ENCODE measurements around the gene PPP2R5E. TPM values are rescaled to one million over a fixed set of nuclear protein-coding genes. Genes with fewer than 3 reads are reported as not detected.
"Not testable (repeated sequence)": the region's sequence is repeated elsewhere in the genome, so short reads cannot be mapped to it uniquely, and the experiment has no call there.

The PPP2R5E gene
- total and polyA plus RNA-seq, 9 donors = 14.2 to 25.5 (median 20.1) TPM

GRCh38 chr14:63523735-63524426 lies 19.3 kb downstream of the PPP2R5E start:
- Histone ChIP-seq H3K27me3 (ENCODE audit: control insufficient read depth, insufficient read depth, low read length) (no peaks in the 10 kb centered on the region), H3K27ac (ENCODE audit: low read length) (no peak overlapping the region), H3K9me3 (replicated peaks; ENCODE audit: control insufficient read depth, low read depth, low read length) (no peaks in the 10 kb centered on the region), H3K36me3 (ENCODE audit: control insufficient read depth, insufficient read depth, low read length) (peaks cover 3% of the 10 kb centered on the region), H3K4me3 (ENCODE audit: low read length) (no peak overlapping the region), H3K4me1 (ENCODE audit: control insufficient read depth, insufficient read depth, low read length) (no peaks in the 10 kb centered on the region)
- 100% methylated on average over 2 of the region's 4 CpGs for WGBS (ENCODE audit: insufficient coverage)
- DNase-seq = no peak

GRCh38 chr14:63522511-63522910 lies 20.7 kb downstream of the PPP2R5E start:
- not testable (repeated sequence) for H3K4me1 ChIP-seq (ENCODE audit: control insufficient read depth, insufficient read depth, low read length); H3K36me3 ChIP-seq (ENCODE audit: control insufficient read depth, insufficient read depth, low read length); DNase-seq; H3K4me3 ChIP-seq (ENCODE audit: low read length); H3K27me3 ChIP-seq (ENCODE audit: control insufficient read depth, insufficient read depth, low read length); H3K27ac ChIP-seq (ENCODE audit: low read length); H3K9me3 ChIP-seq (replicated peaks; ENCODE audit: control insufficient read depth, low read depth, low read length)
- WGBS (ENCODE audit: insufficient coverage) = no CpG with 5 or more reads among the region's 41 CpGs

GRCh38 chr14:63517354-63517753 lies 25.8 kb downstream of the PPP2R5E start:
- DNase-seq = no peak
- Histone ChIP-seq H3K27ac (ENCODE audit: low read length) (no peak overlapping the region), H3K9me3 (replicated peaks; ENCODE audit: control insufficient read depth, low read depth, low read length) (no peaks in the 10 kb centered on the region), H3K27me3 (ENCODE audit: control insufficient read depth, insufficient read depth, low read length) (no peaks in the 10 kb centered on the region), H3K4me3 (ENCODE audit: low read length) (no peak overlapping the region), H3K36me3 (ENCODE audit: control insufficient read depth, insufficient read depth, low read length) (peaks cover 3% of the 10 kb centered on the region), H3K4me1 (ENCODE audit: control insufficient read depth, insufficient read depth, low read length) (no peaks in the 10 kb centered on the region)
- 100% methylated on average over 1 of the region's 2 CpGs for WGBS (ENCODE audit: insufficient coverage)

DNA sequence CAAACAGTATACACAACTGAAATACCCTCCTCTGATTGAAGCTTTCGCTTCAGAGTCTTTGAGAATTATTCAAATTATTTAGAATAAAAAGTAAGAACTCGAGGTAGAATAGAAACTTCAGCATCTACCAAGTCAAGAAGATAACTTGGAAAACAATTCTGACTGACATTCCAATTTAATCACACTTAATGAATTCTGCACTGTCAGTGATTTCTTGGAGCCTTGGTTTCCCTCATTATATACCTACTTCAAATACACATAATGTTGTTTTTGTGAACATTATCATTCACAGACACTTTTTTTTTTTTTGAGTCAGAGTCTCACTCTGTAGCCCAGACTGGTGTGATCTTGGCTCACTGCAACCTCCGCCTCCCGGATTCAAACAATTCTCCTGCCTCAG lies 27.9 kb downstream of the PPP2R5E start:
- H3K27me3 ChIP-seq (ENCODE audit: control insufficient read depth, insufficient read depth, low read length) = no peaks in the 10 kb centered on the region
- no peaks in the 10 kb centered on the region for H3K9me3 ChIP-seq (replicated peaks; ENCODE audit: control insufficient read depth, low read depth, low read length)
- no peak overlapping the region for H3K27ac ChIP-seq (ENCODE audit: low read length)
- no peak overlapping the region for H3K4me3 ChIP-seq (ENCODE audit: low read length)
- peaks cover 6% of the 10 kb centered on the region for H3K36me3 ChIP-seq (ENCODE audit: control insufficient read depth, insufficient read depth, low read length)
- H3K4me1 ChIP-seq (ENCODE audit: control insufficient read depth, insufficient read depth, low read length) = no peaks in the 10 kb centered on the region
- DNase-seq = no peak
- WGBS (ENCODE audit: insufficient coverage) = no CpG with 5 or more reads among the region's 4 CpGs

- DNase-seq = peak; percentile 15
- no peak overlapping the region for H3K4me3 ChIP-seq (ENCODE audit: low read length)
- no peaks in the 10 kb centered on the region for H3K27me3 ChIP-seq (ENCODE audit: control insufficient read depth, insufficient read depth, low read length)
- H3K9me3 ChIP-seq (replicated peaks; ENCODE audit: control insufficient read depth, low read depth, low read length) = no peaks in the 10 kb centered on the region
- H3K27ac ChIP-seq (ENCODE audit: low read length) = no peak overlapping the region
- H3K4me1 ChIP-seq (ENCODE audit: control insufficient read depth, insufficient read depth, low read length) = no peaks in the 10 kb centered on the region
- peaks cover 6% of the 10 kb centered on the region for H3K36me3 ChIP-seq (ENCODE audit: control insufficient read depth, insufficient read depth, low read length)
- 25% methylated on average over 2 of the region's 4 CpGs for WGBS (ENCODE audit: insufficient coverage)
Observed at GRCh38 chr14:63513756-63514155, 29.4 kb downstream of the PPP2R5E start.

- no peak for DNase-seq
- no peaks in the 10 kb centered on the region for H3K9me3 ChIP-seq (replicated peaks; ENCODE audit: control insufficient read depth, low read depth, low read length)
- no peak overlapping the region for H3K27ac ChIP-seq (ENCODE audit: low read length)
- H3K4me3 ChIP-seq (ENCODE audit: low read length) = no peak overlapping the region
- no peaks in the 10 kb centered on the region for H3K27me3 ChIP-seq (ENCODE audit: control insufficient read depth, insufficient read depth, low read length)
- no peaks in the 10 kb centered on the region for H3K4me1 ChIP-seq (ENCODE audit: control insufficient read depth, insufficient read depth, low read length)
- H3K36me3 ChIP-seq (ENCODE audit: control insufficient read depth, insufficient read depth, low read length) = peaks cover 6% of the 10 kb centered on the region
Observed at GRCh38 chr14:63512861-63513260, 30.3 kb downstream of the PPP2R5E start.

DNA sequence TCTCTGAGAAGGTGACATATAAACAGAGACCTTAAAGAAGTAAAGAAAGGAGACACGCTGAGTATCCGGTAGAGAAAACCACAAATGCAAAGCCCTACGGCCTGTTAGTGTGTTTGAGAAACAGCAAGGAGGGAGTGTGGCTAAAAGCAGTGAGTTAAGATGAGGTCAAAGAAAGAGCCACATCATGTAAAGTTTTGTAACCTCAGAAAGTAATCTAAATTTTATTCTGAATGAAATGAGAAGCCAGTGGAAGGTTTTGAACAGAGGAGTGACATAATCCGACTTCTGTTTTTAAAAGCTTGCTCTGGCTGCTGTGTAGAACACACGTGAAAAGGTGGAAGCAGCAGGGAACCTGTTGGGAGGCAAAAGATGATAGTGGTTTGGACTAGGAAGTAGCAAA lies 32.6 kb downstream of the PPP2R5E start:
- WGBS (ENCODE audit: insufficient coverage) = 74% methylated on average over 4 of the region's 5 CpGs
- Histone ChIP-seq H3K27me3 (ENCODE audit: control insufficient read depth, insufficient read depth, low read length) (no peaks in the 10 kb centered on the region), H3K36me3 (ENCODE audit: control insufficient read depth, insufficient read depth, low read length) (peaks cover 6% of the 10 kb centered on the region), H3K27ac (ENCODE audit: low read length) (no peak overlapping the region), H3K4me3 (ENCODE audit: low read length) (no peak overlapping the region), H3K4me1 (ENCODE audit: control insufficient read depth, insufficient read depth, low read length) (no peaks in the 10 kb centered on the region), H3K9me3 (replicated peaks; ENCODE audit: control insufficient read depth, low read depth, low read length) (peaks cover 3% of the 10 kb centered on the region)
- no peak for DNase-seq

DNA sequence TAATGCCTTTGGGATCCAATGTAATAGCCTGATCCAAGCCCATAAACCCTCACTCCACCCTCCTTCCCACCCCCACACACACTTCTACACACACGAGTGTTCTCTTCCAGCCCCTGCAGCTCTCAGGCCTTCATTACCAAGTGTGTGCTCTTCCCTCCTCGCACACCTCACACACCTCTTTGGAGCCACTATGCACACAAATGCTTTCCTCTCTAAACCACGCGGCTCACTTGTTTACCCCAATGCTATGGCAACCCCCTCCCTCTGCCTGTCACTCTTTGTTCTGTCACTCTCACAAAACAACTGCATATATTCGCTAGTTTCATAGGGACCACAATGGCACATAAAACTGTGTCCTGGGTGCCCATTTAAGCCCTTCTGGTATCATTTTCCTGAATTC lies 35.1 kb downstream of the PPP2R5E start:
- Histone ChIP-seq H3K9me3 (replicated peaks; ENCODE audit: control insufficient read depth, low read depth, low read length) (peaks cover 3% of the 10 kb centered on the region), H3K4me1 (ENCODE audit: control insufficient read depth, insufficient read depth, low read length) (no peaks in the 10 kb centered on the region), H3K27me3 (ENCODE audit: control insufficient read depth, insufficient read depth, low read length) (no peaks in the 10 kb centered on the region), H3K36me3 (ENCODE audit: control insufficient read depth, insufficient read depth, low read length) (peaks cover 6% of the 10 kb centered on the region), H3K27ac (ENCODE audit: low read length) (no peak overlapping the region), H3K4me3 (ENCODE audit: low read length) (no peak overlapping the region)
- DNase-seq = no peak
- whole genome bisulfite sequencing (ENCODE audit: insufficient coverage) = 79% methylated on average over 5 of the region's 5 CpGs

GRCh38 chr14:63504648-63505047 lies 38.5 kb downstream of the PPP2R5E start:
- no peaks in the 10 kb centered on the region for H3K27me3 ChIP-seq (ENCODE audit: control insufficient read depth, insufficient read depth, low read length)
- no peaks in the 10 kb centered on the region for H3K4me1 ChIP-seq (ENCODE audit: control insufficient read depth, insufficient read depth, low read length)
- no peak for DNase-seq
- no peaks in the 10 kb centered on the region for H3K36me3 ChIP-seq (ENCODE audit: control insufficient read depth, insufficient read depth, low read length)
- no peak overlapping the region for H3K4me3 ChIP-seq (ENCODE audit: low read length)
- H3K27ac ChIP-seq (ENCODE audit: low read length) = no peak overlapping the region
- H3K9me3 ChIP-seq (replicated peaks; ENCODE audit: control insufficient read depth, low read depth, low read length) = peaks cover 3% of the 10 kb centered on the region
- WGBS (ENCODE audit: insufficient coverage) = no CpG with 5 or more reads among the region's 1 CpG

DNA sequence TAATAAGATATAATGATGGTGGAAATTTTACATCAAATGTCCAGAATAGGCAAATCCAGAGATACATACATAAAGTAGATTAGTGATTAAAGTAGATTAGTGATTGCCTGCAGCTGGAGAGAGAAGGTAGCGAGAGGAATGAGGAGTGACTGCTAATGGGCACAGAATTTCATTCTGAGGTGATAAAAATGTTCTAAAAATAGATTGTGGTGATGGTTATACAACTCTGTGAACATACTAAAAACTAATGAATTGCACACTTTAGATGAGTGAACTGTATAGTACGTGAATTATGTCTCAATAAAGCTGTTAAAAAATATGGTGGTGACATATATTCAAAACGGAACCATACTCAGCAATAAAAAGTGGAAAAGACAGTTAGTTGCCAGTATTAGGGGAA lies 41.7 kb downstream of the PPP2R5E start:
- WGBS (ENCODE audit: insufficient coverage) = 100% methylated on average over 1 of the region's 3 CpGs
- no peak for DNase-seq

GRCh38 chr14:63499701-63500250 lies 43.4 kb downstream of the PPP2R5E start:
- Histone ChIP-seq H3K9me3 (replicated peaks; ENCODE audit: control insufficient read depth, low read depth, low read length) (no peaks in the 10 kb centered on the region), H3K27me3 (ENCODE audit: control insufficient read depth, insufficient read depth, low read length) (no peaks in the 10 kb centered on the region), H3K36me3 (ENCODE audit: control insufficient read depth, insufficient read depth, low read length) (no peaks in the 10 kb centered on the region), H3K27ac (ENCODE audit: low read length) (no peak overlapping the region), H3K4me3 (ENCODE audit: low read length) (no peak overlapping the region), H3K4me1 (ENCODE audit: control insufficient read depth, insufficient read depth, low read length) (no peaks in the 10 kb centered on the region)
- WGBS (ENCODE audit: insufficient coverage) = no CpG with 5 or more reads among the region's 1 CpG
- no peak for DNase-seq

More for the DNA sequence above, 41.7 kb downstream of the PPP2R5E start:
- Histone ChIP-seq H3K27me3 (ENCODE audit: control insufficient read depth, insufficient read depth, low read length) (no peaks in the 10 kb centered on the region), H3K36me3 (ENCODE audit: control insufficient read depth, insufficient read depth, low read length) (no peaks in the 10 kb centered on the region), H3K4me3 (ENCODE audit: low read length) (no peak overlapping the region), H3K4me1 (ENCODE audit: control insufficient read depth, insufficient read depth, low read length) (no peaks in the 10 kb centered on the region), H3K9me3 (replicated peaks; ENCODE audit: control insufficient read depth, low read depth, low read length) (no peaks in the 10 kb centered on the region), H3K27ac (ENCODE audit: low read length) (no peak overlapping the region)
